ENCODE measurements around the gene UBL4A. TPM values are rescaled to one million over a fixed set of nuclear protein-coding genes. Genes with fewer than 3 reads are reported as not detected.

Gene UBL4A
- total and polyA plus RNA-seq, 9 of the 15 experiments (the other 6 are each of a cell fraction or from before 2014, with no cell fraction given), result 15.2 to 140 (median 100) TPM

DNA sequence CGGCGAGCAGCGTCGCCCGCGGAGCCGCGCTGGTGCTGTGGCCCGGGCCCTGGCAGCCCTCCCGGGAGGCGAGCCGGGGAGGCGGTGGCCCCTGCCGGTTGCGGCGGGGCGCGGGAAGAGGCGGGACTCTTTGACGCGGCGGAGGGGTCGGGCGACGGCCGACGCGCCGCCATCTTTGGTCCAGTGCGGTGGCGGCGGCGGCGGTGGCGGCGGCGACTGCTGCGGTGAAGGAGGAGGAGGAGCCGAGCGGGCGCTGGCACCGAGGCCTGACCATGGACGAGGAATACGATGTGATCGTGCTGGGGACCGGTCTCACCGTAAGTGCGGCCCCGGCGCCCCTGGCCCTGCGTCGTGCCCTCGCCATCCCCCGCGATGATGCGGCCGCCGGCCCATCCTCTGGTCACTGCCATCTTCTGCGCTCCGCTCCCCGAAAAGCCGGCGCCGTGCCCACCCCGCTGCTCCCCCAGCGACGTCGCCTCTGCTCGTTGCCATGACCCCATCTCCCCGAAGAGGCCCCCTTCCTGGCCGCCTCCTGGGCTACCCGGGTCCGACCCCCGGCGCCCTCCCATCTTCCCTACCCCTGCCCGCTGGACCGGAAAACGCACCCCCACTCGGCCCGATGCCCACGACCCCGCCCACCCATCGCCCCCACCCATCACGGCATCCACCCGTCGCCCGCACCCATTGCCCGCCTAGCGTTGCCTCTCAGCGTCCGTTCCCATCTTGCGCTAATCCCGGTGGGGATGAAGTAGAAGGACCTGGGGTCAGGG, 49.2 kb downstream of the UBL4A start, which contains the start of gene GDI1 (continued):
- TF ChIP-seq, protein P1, sequence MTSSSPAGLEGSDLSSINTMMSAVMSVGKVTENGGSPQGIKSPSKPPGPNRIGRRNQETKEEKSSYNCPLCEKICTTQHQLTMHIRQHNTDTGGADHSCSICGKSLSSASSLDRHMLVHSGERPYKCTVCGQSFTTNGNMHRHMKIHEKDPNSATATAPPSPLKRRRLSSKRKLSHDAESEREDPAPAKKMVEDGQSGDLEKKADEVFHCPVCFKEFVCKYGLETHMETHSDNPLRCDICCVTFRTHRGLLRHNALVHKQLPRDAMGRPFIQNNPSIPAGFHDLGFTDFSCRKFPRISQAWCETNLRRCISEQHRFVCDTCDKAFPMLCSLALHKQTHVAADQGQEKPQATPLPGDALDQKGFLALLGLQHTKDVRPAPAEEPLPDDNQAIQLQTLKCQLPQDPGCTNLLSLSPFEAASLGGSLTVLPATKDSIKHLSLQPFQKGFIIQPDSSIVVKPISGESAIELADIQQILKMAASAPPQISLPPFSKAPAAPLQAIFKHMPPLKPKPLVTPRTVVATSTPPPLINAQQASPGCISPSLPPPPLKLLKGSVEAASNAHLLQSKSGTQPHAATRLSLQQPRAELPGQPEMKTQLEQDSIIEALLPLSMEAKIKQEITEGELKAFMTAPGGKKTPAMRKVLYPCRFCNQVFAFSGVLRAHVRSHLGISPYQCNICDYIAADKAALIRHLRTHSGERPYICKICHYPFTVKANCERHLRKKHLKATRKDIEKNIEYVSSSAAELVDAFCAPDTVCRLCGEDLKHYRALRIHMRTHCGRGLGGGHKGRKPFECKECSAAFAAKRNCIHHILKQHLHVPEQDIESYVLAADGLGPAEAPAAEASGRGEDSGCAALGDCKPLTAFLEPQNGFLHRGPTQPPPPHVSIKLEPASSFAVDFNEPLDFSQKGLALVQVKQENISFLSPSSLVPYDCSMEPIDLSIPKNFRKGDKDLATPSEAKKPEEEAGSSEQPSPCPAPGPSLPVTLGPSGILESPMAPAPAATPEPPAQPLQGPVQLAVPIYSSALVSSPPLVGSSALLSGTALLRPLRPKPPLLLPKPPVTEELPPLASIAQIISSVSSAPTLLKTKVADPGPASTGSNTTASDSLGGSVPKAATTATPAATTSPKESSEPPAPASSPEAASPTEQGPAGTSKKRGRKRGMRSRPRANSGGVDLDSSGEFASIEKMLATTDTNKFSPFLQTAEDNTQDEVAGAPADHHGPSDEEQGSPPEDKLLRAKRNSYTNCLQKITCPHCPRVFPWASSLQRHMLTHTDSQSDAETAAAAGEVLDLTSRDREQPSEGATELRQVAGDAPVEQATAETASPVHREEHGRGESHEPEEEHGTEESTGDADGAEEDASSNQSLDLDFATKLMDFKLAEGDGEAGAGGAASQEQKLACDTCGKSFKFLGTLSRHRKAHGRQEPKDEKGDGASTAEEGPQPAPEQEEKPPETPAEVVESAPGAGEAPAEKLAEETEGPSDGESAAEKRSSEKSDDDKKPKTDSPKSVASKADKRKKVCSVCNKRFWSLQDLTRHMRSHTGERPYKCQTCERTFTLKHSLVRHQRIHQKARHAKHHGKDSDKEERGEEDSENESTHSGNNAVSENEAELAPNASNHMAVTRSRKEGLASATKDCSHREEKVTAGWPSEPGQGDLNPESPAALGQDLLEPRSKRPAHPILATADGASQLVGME (CRISPR knock-in tag; IDR thresholded peaks at IDR 0.05), result peak; percentile 88; the same call in 1 of the 2 replicates
- TF ChIP-seq ZNF134 (CRISPR knock-in tag; conservative IDR thresholded peaks at IDR 0.05) (peak; percentile 49; the same call in 1 of the 2 replicates), ZNF146 (CRISPR knock-in tag; IDR thresholded peaks at IDR 0.05; ENCODE audit: unreplicated experiment) (no peak), NCOA1 (IDR thresholded peaks at IDR 0.05; ENCODE audit: low read depth) (no peak), ZNF347 (CRISPR knock-in tag; IDR thresholded peaks at IDR 0.05; ENCODE audit: low read depth) (no peak), C11orf30 (IDR thresholded peaks at IDR 0.05; ENCODE audit: low read depth) (no peak), KDM5B (IDR thresholded peaks at IDR 0.05; ENCODE audit: insufficient replicate concordance, low read depth, low read length) (peak; percentile 30), ATF1 (CRISPR knock-in tag; IDR thresholded peaks at IDR 0.05) (no peak), ATF1 (tag; IDR thresholded peaks at IDR 0.05) (peak; percentile 23; the same call in 1 of the 2 replicates), YY1 (IDR thresholded peaks at IDR 0.05; ENCODE audit: borderline replicate concordance in 1 of 3, control insufficient read depth in 1 of 3, extremely low read depth in 1 of 3, insufficient read depth in 3 of 3, insufficient read length in 1 of 3, insufficient replicate concordance in 2 of 3, low read depth in 1 of 3, low read length in 2 of 3) (peak; percentile 71 to 96 (median 91)), TEAD2 (tag; IDR thresholded peaks at IDR 0.05) (no peak), HDAC1 (IDR thresholded peaks at IDR 0.05) (peak in 1 of 2 experiments; percentile 41; a peak in 1 of 4 replicates), TAF1 (IDR thresholded peaks at IDR 0.05; ENCODE audit: control insufficient read depth, extremely low read depth, insufficient read depth, low read length, severe bottlenecking) (peak; percentile 58), GATAD2B (IDR thresholded peaks at IDR 0.05; ENCODE audit: borderline replicate concordance) (no peak; the same call in 1 of the 2 replicates), TBP (optimal IDR thresholded peaks at IDR 0.05; ENCODE audit: low read depth, low read length) (peak; percentile 52)
- TF ChIP-seq, protein P2, sequence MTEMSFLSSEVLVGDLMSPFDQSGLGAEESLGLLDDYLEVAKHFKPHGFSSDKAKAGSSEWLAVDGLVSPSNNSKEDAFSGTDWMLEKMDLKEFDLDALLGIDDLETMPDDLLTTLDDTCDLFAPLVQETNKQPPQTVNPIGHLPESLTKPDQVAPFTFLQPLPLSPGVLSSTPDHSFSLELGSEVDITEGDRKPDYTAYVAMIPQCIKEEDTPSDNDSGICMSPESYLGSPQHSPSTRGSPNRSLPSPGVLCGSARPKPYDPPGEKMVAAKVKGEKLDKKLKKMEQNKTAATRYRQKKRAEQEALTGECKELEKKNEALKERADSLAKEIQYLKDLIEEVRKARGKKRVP (CRISPR knock-in tag; IDR thresholded peaks at IDR 0.05), result no peak
- TF ChIP-seq, protein P3, sequence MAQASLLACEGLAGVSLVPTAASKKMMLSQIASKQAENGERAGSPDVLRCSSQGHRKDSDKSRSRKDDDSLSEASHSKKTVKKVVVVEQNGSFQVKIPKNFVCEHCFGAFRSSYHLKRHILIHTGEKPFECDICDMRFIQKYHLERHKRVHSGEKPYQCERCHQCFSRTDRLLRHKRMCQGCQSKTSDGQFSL (CRISPR knock-in tag; IDR thresholded peaks at IDR 0.05), result no peak
- TF ChIP-seq, protein P3 (tag; IDR thresholded peaks at IDR 0.05), result 0 out of 4 replicates have a peak, but pooled peaks of 1 of the 2 experiments have one; percentile 16
- TF ChIP-seq, protein P4, sequence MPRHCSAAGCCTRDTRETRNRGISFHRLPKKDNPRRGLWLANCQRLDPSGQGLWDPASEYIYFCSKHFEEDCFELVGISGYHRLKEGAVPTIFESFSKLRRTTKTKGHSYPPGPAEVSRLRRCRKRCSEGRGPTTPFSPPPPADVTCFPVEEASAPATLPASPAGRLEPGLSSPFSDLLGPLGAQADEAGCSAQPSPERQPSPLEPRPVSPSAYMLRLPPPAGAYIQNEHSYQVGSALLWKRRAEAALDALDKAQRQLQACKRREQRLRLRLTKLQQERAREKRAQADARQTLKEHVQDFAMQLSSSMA (CRISPR knock-in tag; IDR thresholded peaks at IDR 0.05), result peak; percentile 44; the same call in 1 of the 2 replicates
